HG02642 (cell line): ENCODE data around the gene KRT4.

ENCODE experiments used
- ATAC-seq: cut with Tn5 transposase; IDR thresholded peaks from one replicate; pipeline ENCODE4 v1.9.1; 2021; ENCODE audit warnings: mild to moderate bottlenecking; ENCODE audit not compliant: unreplicated experiment, poor library complexity

Gene KRT4

DNA sequence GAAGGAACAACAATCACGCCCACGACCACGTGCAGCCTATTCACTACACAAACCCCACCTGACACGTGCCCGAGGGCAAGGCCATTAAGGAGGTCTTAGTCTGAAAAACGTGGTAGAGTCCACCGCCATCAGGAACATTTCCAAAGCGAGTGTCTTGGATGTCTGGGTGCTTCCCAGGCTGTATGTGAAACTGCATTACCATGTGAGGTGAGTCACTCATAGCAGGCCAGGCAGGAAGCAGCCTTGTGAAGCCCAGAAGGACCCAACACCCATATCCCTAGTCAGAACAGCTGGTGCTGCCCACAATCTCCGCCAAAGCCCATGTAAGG lies 23.5 kb upstream of the KRT4 start:
- ATAC-seq = no peak

DNA sequence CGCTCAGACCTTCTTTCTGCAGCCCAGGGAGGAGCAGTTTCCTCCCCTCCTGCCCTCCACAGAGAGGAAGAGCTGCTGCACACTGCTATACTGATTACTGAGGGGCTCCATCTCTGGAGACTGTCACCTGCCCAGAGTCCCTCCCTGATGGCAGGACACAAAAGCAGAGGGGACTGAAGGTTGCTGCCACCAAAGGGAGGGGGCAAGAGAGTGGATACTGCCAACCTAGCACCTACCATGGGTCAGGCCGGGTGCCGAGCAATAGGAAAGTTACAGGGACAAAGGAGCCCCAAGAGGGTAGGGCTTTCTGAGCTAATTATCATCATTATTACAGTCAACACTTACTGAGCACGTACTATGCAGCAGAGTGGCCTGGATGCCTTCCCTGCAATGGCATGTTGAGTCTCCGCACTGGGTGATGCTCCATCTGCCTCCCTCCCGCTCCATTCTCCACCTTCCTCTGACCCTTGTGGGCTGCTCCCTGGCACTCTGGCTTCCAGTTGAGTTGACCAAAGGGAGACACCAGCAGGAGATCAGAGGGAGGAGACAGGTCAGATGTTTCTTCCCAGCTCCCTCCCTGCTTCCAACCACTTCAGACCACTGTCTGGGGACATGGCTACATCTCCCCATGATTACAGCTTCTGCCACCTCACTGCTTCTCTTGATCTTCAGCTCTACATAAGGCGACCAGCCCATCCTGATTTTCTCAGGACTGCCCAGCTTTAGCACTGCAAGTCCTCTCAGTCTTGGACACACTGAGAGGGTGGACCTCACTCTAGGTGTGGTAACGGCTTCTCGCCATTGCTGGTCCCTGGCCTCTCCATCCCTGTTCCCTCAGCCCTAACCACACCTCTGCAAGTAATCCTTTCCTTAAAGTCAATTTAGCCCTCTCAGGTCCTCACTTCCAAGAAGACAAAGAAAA lies 22.8 kb upstream of the KRT4 start:
- ATAC-seq = no peak

DNA sequence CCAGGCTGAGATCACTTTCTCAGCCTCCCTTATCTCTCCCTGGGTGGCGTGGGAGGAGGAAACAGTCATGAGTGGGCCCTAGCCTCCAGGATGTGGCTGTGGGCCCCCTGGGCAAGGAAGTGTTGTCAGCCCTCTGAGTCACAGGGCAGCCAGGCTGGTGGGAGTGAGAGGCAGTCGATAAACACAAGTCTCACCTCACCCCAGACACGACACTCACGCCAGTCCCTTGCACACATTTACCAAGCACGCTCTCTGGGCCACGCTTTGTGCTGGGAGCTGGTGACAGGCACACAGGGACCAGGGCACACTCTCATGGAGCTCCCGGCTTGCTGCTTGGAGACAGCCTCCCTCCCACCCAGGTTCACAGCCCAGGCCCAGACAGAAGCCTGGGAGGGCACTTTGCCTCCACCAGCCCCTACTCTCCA lies 22.1 kb upstream of the KRT4 start:
- ATAC-seq = no peak

DNA sequence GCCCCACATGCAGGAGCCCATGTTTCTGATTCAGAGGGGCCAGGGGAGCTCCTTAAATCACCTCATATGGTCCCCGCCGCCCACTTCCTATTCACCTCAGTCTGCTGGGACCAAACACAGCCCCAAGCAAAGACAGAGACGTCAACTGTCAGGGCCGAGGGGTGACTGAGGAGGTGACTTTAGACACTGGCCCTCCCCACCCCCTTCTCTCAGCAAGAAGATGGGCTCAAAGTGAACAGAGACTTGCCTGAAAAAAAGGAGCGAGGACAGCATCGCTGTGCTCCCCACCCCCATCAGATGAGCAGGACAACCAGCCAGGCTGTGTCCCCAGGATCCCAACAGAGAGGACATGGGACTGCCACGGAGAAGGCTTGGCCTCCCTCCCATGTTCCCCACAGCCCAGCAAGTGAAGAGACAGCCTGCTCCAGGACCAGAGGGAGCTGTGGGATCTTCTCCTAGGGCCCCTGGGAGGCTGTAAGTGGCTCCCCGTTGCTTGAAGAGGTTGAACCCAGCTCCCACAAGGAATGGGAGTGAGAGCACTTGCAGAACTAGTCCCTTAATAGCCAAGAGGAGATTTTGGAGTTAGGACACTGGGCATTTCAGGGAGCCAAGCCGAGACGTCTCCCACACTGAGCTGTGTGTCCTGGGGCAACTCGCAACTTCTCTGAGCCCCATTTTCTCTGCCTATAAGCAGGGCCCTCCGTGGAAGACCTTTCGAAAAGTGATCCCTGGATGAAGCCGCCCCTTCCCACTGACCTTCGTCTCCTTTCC lies 21.5 kb upstream of the KRT4 start:
- ATAC-seq = no peak

DNA sequence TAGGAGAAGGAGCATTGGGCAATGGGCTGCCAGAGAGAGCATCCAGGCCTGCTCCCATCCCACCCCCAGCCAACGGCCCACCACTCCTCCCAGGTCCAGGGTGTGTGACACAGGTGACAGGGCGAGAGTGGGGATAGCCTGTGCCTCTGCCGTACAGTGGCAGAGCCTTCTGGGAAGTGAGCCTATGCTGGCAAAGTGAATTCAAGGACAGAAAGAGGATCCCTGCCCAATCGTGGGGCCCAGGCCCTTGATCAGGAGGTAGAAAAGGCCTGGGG lies 20.7 kb upstream of the KRT4 start:
- no peak for ATAC-seq

DNA sequence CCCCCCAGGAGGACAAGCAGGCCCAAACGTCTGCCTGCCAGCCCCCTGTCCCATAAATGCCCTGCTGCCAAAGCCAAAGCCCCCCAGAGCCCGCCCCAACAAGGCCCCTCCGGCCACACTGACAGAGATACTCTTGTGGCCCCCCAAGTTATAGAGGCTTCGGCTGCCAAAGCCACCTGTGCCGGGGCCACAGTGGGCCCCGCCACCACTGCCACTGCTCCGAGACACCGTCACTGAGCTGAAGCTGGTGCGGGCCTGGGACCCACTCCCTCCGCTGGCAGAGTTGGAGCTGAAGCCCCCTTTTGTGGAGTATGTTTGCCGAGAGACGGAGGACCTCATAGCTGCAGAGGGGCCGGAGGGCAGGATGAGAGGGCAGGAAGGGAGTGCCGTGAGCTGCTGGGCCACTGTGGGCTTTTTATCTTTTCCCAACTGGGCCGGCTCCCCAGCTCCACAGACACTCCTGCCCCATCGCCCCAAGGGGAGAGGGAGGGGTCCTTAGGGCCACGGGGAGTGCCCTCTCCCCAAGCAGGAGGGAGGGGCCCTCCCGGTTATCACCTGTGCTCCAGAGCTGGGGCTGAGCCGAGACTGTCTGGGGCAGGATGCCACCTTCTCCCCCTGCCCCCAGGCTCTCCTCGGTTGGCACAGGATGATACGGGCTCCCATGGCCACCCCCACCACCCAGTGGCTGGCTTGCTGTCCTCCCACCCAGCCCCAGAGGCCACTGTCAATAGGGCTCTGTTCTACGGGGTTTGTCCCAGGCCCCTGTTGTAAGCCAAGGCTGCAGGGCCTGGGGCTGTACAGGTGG lies 20.2 kb upstream of the KRT4 start, which contains the start of gene KRT79:
Gene KRT79, minus strand, starts transcription at position 390 of the 805 bp plus-strand sequence. Its CDS starts 51 bp downstream, at position 339.
- ATAC-seq = no peak

DNA sequence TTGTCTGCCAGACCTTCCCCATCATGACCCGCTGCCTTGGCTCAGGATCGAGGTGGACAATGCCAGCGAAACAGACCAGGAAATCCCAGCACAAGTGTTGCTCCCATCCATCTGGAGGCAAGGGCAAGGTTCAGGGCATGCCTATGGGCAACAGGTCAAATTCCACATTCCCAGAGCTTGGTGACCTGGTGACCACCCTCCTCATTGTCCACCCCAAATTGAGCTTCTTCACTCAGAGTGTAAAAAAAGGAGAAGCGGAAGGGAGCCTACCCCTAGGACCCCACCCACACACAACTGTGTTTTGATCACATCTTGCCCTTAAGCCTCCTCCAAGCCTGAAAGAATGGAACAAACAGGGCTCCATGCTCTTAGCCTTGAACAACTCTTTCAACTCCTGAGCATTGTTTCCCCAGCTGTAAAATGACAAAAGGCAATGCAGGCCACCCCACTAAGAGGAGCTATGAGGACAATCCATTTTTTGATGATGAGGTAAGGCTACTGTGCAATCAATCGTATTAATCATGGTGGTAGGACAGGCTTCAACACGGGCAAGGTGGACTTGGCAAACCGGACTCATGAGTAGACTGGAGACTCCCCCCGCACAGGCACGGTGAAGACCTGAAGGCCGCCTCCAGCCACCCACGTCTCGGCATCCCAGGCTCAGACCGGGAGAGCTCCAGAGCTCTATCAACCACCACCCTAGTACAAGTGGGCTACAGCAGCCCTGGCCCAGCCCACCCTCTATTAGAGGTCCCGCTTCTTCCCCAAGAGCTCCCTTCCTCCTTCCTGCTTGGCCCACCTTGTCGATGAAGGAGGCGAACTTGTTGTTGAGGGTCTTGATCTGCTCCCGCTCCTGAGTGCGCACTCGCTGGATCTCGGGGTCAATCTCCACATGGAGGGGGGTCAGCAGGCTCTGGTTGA lies 19.3 kb upstream of the KRT4 start:
- no peak for ATAC-seq

DNA sequence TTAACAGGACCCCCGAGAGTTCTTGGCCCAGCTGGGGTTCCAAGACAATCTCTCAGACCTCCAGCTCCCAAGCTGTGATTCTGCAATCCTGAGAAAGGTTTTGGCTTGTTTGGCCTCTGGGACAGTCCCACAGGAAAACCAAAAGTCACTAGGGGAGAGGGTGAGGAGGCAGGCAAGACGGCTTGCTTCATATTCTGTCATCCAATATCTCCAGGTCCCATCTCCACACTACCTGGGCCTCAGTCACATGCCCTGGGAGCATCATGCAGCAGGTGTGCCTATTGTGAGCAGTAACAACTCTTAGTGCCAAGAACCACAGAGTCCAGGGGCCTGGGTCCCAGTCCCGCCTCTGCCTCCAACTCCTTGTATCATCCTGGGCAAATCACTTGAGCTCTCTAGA lies 18.5 kb upstream of the KRT4 start:
- no peak for ATAC-seq

DNA sequence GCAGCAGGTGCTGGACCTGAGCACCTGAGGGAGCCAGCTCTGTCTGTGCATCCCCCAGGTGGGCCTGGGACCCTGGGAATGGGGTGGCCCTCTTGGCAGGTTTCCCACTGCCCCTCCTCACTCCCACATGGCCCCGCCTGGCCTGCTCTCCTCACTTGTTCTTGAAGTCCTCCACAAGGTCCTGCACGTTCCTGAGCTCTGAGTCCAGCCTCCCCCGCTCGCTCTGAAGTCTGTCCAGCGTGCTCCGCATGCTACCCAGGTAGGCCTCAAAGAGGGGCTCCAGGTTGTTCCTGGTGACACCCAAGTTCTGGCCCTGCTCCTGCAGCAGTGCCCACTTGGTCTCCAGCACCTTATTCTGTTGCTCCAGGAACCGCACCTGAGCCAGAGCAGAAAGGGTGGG lies 17.3 kb upstream of the KRT4 start:
- ATAC-seq = no peak

DNA sequence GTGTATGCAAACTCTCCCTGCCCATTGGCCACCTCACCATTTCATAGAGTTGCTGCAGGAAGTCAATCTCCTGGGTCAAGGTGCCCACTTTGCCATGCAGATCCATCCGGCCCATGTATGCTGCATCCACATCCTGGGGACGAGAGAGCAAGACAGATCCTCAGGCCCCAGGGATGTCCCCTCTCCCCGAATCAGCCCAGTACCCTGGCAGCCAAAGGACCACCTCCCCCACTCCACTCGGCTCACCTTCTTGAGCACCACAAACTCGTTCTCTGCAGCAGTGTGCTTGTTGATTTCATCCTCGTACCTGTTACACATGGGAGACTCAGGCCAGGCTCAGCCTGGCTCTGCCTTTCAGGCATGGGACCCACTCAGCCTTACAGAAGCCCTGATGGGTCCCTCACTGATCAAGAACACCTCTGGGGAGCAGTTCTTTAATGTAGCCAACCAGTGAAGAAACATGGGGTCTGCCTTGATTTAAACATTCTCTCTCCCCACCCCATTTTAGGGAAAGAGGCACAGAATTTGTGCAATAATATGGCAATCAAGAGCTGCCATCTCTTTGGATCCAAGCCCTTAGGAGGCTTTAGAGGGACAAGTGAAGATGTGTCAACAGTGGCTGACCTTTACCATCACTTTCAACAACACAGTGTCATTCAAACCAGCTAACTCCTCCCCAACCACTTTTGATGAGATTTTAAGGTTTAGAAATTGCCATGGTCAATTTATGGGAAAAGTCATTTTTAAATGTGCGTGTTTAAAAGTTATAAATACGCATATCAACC lies 16.3 kb upstream of the KRT4 start:
- no peak for ATAC-seq

DNA sequence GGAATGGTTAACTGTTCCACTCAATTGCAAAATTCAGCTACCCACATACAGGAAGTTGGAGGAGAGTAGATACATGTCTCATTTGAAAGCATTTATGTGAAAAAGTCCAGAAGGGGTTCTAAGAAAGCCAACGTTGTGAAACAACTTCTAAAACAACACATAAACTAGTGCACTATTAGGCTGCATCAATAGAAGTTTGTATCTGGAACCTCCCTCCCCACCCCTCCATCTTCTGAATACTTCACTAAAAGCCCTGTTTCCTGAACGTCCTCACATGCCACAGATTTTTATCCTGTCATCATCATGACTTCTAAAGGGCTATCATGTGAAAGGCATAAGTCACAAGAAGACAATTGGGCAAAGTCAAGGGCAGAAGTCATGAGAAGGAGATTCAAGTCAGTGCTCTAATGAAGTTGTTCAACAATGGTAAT lies 14.7 kb upstream of the KRT4 start:
- no peak for ATAC-seq

DNA sequence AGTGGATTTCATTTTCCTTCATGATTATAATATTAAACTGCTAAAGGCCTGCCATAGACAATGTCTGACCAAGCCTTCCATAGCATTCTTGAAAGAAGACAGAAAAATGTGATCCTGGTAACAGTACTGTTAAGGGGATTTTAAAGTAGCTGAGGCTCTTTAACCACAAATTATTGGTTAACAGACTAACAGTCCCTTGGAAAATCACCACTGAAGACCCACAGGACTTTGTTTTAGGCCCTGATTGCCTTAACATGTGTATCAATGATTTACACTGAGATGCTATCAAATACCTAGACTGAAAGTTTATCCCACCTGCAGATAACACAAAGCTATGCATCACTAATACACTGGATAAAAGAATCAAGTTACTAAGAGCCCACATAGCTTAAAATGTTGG lies 14.2 kb upstream of the KRT4 start:
- ATAC-seq = no peak

DNA sequence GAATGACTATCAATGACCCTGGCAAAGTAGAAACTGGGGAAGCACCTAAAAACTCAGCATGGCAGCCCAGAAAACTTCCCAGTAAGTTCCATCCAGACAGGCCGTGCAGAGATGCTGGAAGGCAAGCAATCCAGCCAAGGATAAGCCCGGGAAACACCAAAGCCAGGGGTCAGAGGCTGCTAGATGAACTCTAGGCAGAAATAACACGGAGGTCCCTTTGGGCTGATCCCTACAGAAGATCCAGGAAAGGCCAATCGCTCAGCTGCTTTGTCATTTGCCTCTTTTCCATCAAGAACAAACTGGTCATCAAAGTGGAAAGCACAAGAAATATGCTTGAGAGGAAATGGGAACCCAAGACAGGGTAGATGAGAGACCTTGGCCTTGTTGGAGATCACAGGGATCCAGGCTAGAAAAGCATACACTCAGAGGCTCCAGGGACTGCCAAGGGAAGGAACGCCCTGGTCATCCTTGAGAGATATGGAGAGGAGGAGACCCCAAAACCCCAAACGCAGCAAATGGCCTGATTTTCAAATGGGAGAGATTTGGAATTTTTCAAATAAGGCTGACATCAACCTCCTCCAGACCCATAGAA lies 13.7 kb upstream of the KRT4 start:
- no peak for ATAC-seq

DNA sequence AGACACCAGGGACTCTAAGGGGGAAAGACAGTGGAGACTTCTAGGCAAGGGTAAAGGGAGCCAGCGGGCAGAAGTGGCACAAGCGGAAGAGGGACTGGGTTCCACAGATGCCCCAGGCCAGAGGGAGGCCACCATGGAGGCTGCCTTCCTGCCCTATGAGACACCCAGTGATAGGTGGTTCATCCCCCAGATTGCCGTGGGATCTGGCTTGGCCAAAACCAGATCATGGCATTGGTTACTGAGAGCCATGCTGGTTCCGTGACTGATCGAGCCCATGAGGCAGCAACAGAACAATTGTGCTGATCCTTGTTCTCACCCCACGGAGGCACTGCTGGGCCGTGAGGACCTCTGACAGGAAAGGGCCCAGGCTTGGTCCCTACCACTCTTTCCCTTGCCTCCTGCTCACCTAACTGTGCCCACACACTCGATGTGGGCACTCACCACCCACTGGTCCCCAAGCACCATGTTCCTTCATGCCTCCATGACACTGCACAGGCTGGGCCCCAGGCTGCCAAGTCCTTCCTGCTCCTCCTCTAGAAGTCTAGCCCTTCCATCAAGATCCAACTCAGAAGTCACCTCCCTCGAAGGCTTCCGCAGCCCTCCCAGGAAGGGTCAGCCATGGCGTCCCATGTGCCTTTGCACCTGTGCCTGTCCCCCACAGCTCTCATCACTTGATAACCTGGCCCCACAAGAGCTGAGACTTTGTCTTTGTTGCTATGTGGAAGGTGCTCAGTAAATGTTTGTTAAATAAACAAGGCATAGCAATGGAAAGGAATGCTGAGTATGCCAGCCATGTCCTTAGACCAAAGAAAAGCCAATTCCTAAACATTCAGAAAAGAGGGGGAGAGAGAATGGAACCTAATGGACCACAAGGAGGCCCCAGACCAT lies 12.9 kb upstream of the KRT4 start:
- no peak for ATAC-seq

DNA sequence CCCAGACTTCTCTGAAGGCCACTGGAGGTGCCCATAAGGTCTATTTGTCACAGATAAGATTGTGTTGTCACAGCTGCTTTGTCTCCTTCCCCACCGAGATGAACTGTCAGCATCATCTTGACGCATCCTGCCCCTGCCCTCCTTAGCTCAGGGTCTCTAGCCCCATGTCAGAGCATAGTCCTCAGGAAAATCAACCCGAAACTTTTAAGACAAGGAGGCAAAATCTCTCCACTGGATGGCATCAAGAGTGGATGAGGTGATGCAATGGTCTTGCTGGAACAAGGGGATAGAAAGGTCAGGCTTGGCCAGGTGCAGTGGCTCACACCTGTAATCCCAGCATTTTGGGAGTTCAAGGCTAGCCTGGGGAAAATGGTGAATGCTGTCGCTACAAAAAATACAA lies 12.0 kb upstream of the KRT4 start:
- ATAC-seq = no peak

DNA sequence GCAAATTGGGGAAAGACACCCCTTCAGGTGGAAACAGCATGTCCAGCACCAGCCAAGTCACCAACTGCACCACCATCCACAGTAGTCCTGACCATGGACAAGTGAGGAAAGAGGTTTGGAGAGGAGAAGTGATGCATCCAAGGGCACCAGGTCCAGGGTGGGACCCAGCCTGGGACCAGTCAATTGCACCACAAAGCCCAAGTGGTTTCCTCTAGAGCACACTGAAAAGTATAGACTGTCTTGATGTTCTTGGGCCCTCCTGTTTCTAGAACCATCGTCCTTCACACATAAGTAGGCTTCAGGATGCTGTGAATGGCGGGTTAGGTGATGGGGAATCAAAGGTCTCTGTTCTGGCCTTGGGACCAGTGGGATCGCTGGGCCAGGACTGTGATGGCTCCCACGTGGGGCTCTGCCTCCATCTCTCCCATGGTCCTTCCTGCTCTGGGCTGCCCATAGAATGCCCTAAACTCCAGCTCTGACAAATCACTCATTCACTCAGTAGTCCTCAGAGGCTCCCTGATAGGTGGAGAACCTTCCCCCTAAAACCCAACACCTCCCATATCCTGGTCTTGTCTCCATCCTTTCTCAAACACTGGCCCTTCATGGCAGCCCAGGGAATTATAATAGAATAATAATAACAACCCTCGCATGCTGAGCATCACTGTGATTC lies 11.0 kb upstream of the KRT4 start:
- no peak for ATAC-seq

DNA sequence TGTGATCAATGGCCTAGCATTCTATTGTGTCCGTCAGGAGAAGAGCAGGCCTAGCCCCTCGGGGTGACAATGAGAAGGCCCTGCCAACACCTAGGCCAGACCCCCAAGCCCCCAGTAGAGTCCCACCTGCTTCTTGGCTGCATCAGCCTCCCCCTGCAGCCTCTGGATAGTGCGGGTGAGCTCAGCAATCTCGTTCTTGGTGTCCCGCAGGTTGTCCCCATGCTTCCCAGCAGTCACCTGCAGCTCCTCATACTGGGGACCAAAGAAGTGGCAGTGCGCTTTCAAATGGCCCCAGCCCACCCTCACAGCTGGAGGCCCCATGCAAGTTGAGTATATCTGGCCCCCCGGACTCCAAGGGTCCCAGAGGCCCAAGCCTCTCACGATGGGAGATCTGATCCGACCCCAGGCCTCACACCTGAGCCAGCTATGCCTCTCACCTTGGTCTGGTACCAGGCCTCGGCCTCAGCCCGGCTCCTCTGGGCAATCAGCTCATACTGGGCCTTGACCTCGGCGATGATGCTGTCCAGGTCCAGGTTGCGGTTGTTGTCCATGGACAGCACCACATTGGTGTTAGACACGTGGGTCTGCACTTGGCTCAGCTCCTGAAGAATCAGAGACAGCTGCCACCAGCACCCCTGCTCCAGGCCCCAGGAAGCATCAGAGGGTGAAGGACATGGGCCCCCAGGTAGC lies 10.0 kb upstream of the KRT4 start:
- ATAC-seq = no peak
